ENCODE data around the gene SPRY2. TPM values are rescaled to one million over a fixed set of nuclear protein-coding genes. Genes with fewer than 3 reads are reported as not detected.
A peak's percentile ranks its signal among the peaks of the same experiment; 100 is the strongest.
"Not testable (repeated sequence)": the region's sequence is repeated elsewhere in the genome, so short reads cannot be mapped to it uniquely, and the experiment has no call there.

Gene SPRY2
- total RNA-seq, 1 donor from 2014 or later = 19.7 TPM

- DNase-seq (ENCODE audit: low spot score) = no peak
Observed at GRCh38 chr13:80348750-80349149, 7.8 kb upstream of the SPRY2 start.

DNA sequence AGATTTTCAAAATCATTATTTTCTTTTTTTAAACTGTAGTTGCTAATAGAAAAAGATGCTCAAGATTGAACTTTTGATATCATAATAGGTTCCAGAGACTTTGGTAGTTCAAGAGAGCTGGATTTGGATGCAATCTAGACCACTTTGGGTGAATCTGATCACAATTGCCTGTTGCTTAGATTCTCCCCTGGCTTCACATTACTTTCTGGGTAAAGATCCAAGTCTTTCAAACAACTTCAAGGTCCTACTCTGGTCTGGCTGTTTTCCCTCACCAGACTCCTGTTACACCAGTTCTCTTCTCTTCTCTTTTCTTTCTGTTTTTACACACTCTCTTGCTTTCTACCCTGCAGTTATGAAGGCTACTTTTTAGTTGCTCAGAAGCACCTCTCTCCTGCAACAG is 7.4 kb upstream of the SPRY2 start:
- no peak for DNase-seq (ENCODE audit: low spot score)

DNA sequence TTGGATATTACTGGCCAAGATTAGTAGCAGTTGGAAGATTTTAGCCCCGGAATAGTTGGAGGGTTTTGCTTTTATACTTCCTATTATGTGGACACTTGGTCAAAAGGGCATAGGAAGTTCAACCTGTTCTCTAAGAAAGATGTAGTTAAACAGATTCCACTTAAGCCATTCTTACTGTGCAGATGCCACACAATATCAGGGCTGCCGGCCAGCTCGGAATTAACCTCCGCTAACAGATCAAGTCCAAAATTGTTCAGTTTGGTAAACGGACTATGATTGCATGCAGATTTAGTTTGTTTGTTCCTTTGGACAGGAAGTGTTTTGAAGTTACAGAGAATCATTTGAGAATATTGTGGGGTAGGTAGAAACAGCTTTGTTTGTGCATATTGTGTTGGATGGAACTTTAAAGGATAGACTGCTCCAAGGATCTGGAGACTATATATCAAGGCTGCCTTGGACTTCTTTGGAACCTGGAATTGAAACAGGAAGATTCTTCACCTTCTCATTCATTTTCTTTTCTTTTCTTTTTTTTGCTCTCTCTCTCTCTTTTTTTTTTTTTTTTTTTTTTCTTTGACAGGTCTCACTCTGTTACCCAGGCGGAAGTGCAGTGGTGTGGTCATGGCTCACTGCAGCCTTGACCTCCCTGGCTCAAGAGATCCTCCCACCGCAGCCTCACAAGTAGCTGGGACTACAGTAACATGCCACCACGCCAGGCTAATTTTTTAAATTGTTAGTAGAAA is 5.0 kb upstream of the SPRY2 start:
- DNase-seq (ENCODE audit: low spot score) = no peak

- DNase-seq (ENCODE audit: low spot score) = not testable (repeated sequence)
Observed at GRCh38 chr13:80344032-80344431, 3.1 kb upstream of the SPRY2 start.

DNA sequence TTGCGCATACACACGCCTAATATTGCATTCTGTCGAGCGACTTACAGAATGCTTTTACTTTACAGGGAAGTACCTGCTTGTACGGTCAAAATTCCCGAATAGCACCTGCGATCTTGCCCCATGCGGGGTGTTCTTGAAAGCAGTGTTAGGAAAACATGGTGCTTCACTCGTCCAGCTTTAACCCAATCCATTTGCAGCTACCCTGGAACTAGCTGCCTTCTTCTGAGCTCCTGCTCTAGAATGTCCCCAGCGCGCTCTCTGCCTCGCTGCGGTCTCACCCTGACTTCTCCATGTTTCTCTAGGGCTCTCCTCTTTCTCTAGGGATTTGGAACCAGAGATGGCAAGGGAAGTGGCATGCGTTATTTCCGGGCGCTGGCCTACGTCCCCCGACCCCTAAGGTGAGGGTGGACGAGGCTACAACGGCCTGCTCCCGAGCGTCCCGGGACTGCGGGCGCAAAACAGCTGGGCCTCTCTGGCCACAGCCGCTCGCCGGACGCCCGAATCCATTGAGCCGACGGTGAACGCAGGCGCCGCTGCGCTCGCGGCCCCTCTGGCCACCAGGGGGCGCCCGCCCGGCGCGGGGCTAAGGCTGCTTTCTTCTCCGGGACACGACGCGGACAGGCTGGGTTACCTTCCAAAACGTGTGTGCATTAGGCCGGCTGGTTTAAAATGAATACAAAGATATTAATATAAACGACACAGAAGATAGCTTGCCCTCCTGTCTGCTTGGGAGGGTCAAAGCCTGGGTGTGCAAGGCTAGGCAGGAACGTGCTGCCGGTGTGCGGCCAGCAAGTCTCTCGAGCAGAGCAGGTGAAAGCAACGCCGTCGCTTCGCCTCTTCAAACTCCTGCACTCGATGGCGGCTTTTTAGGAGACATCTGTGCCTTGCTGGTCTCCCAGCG is 1.8 kb upstream of the SPRY2 start:
- DNase-seq (ENCODE audit: low spot score) = peak; percentile 87

GRCh38 chr13:80341756-80342370 is 937 bp upstream of the SPRY2 start:
- DNase-seq (ENCODE audit: low spot score) = peak; percentile 59

DNA sequence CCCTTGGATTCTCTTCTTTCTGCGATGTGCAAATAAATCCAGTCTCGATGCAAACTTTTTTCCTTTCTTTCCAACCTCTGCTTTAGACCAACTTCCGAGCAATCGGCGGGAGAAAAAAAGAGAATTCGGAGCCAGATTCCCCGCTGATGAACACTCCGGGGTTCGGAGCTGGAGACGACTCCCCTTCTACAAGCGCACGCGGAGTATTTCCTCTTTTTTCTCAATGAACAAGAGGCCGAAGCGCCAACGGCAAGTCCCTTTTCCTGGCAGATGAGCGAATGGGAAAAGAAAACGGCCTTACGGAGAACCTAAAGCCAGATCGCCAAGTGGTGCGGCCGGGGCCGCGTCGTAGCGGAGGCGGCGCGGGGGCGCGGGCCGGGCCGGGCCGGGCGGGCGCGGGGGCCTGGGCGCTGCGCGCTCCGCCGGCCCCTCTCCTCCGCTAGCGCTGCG is 250 bp downstream of the SPRY2 start:
- no peak for DNase-seq (ENCODE audit: low spot score)

GRCh38 chr13:80339912-80340650 is 845 bp downstream of the SPRY2 start:
- DNase-seq (ENCODE audit: low spot score) = peak; percentile 55

DNA sequence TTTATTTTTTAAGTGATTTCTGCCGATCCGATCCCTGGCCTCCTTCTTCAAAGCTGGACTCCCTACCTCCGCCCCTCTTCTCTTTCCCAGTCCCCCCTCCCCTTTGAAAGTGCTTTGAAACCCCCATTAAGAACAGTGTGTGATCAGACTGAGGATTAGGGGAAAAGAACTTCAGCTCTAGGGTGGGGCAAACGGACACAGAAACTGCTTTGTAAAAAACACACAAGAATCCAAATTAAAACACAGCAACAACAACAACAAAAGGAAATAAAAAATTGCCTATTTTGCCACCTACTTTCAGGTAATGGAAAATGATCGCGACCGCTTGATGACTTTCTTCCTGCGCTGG is 1.4 kb downstream of the SPRY2 start:
- no peak for DNase-seq (ENCODE audit: low spot score)

- peak; percentile 74 for DNase-seq (ENCODE audit: low spot score)
Observed at GRCh38 chr13:80338781-80339562, 2.0 kb downstream of the SPRY2 start.

DNA sequence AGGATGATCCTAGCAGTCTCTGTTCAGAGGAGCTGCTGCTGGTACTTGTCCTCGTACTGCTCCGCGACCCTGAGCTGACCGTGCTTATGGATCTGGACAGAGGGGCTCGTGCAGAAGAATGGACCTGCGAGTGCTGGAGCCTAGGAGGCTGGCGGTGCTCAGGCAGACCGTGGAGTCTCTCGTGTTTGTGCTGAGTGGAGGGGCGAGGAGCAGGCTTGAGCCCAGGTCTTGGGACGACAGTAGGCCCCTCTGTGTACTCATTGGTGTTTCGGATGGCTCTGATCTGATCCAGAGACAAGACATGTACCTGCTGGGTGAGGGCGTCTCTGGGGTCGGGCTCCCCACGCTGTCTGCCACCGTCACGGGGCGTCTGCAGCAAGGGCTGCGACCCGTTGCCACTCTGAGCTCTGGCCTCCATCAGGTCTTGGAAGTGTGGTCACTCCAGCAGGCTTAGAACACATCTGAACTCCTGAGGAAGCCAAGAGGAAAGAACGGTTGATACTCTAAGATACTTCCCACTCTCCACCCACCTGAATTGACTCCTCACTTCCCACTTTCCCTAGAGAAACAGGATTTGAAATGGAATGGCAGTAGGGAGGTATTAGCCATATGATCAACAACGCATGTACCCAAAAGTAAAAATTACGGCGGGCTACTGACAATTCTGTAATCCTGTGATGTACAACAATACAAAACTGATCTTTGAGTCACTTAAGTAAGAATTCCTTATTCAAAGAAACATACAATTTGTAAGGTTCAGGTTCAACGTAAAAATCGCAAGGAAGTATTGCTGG is 3.4 kb downstream of the SPRY2 start:
- DNase-seq (ENCODE audit: low spot score) = no peak

- DNase-seq (ENCODE audit: low spot score) = no peak
Observed at GRCh38 chr13:80336776-80337287, 4.1 kb downstream of the SPRY2 start.

DNA sequence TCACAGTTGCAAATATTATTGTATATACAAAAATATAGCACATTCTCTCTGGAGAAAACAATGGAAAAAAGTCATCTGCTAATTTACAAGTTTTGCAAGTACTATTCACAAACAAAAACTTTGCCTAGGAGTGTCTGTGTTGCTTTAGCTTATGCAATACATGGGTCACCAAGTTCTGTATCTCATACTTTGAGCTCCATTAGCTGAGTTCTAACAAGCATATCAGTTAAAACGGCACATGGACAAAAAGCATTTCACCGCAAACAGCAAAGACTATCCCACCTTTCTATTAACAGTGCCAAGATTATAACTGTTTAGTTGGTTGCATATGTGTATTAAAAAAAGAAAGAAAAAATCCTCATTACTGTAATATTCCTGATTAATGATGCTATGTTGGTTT is 4.6 kb downstream of the SPRY2 start:
- DNase-seq (ENCODE audit: low spot score) = no peak

GRCh38 chr13:80334597-80335260 is 6.2 kb downstream of the SPRY2 start:
- no peak for DNase-seq (ENCODE audit: low spot score)

DNA sequence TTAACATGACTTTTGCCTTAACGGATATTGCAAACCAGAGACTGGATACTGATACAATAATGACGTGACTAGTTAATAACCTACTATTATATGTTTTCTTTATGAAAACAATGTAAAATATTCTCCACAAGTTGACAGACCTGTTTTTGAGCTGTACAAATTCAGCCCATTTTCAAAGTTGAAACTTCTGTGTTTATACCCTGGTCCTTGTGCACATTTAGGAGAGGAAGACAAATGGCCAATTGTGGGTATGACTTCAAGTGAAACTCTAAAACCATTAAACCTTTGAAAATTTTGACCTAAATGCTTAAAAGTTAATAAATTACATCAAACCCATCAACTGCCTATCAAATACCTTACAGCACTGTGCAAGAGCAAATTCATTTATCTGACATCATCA is 8.9 kb downstream of the SPRY2 start:
- no peak for DNase-seq (ENCODE audit: low spot score)

DNA sequence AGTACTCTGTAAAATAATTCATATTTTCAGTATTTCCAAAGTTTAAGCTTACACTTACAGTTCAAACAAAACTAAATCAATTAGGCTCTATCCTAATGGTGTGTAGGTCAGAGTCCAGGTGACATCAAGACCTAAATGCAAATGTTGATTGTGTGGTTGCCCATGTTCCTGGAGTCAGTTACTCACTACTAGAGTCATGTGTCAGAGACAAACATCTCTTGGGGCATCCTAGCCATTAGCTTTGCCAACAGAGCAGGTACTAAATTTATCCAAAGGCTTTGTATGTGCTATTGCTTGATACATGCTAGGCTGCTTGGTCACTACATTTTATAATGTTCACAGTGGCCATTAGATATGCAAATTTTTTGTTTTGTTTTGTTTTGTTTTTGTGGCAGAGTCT is 11.7 kb downstream of the SPRY2 start:
- DNase-seq (ENCODE audit: low spot score) = no peak

DNA sequence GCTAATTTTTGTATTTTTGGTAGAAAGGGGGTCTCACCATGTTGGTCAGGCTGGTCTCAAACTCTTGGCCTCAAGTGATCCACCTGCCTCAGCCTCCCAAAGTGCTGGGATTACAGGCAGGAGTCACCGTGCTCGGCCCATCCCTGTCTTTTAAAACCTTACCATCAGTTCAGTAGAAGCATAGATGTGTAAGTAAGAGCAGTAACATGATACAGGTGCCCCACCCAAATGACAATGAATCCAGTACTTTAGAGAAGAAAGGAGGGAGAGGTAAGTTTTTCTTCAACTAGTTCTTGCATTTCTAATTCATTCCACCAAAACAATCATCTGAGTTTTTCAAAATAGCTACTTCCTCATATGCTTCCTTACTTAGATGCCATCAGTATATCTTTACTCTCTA is 21.9 kb downstream of the SPRY2 start:
- no peak for DNase-seq (ENCODE audit: low spot score)

GRCh38 chr13:80314711-80315653 is 25.9 kb downstream of the SPRY2 start:
- no peak for DNase-seq (ENCODE audit: low spot score)

Measured in ureter (tissue), 1 donor.